GM12878 (cell line): ENCODE measurements around the gene GRIN2A. TPM values are rescaled to one million over a fixed set of nuclear protein-coding genes. Genes with fewer than 3 reads are reported as not detected.
A peak's percentile ranks its signal among the peaks of the same experiment; 100 is the strongest.

Experiments
- ATAC-seq: fragments of 200-7000 bp; cut with Tn5 transposase; 3 replicates; pipeline ENCODE4 v1.9.1; 2020; ENCODE audit warnings: mild to moderate bottlenecking, moderate library complexity
- BruUV-seq: library from RNA; stranded (reverse); fragments of 400-500 nt; replicated peaks from 2 replicates; lab custom pipeline; 2021; lab: Mats Ljungman, UMichigan
- CTCF ChIA-PET: fragments of 300-600 bp; sonication (Branson Sonifier 250); formaldehyde crosslinking; extraction: SDS; loops from one replicate; lab custom pipeline; 2021; ENCODE audit warnings: inconsistent platforms; lab: Yijun Ruan, JAX
- POLR2A ChIA-PET: fragments of 350-600 bp; formaldehyde crosslinking; extraction: SDS; loops from one replicate; lab custom pipeline; 2021; ENCODE audit warnings: inconsistent platforms; lab: Charles Lee
- RAD21 ChIA-PET: fragments of 300-600 bp; sonication (Branson Sonifier 250); formaldehyde crosslinking; loops from one replicate; lab custom pipeline; 2023; ENCODE audit warnings: antibody characterized with exemption; ENCODE audit not compliant: unreplicated experiment; lab: Charles Lee
- SMC1A ChIA-PET: fragments of 300-600 bp; sonication (Branson Sonifier 250); formaldehyde crosslinking; loops from one replicate; lab custom pipeline; 2023; ENCODE audit not compliant: unreplicated experiment, uncharacterized antibody; lab: Charles Lee
- DNase-seq: peaks from one replicate; pipeline ENCODE4 v3.0.0-alpha.2; 2011; ENCODE audit warnings: low read depth, low spot score
- FAIRE-seq: peaks from 3 replicates; lab custom pipeline; 2011; peaks lifted over from hg19 to GRCh38; lab: Jason Lieb, UNC
- H2AFZ ChIP-seq: 2 replicates; pipeline ENCODE4 v1.6.0; 2011; ENCODE audit warnings: low read depth, low read length, control low read depth; ENCODE audit not compliant: control insufficient read depth
- H3K27ac ChIP-seq: 2 replicates; pipeline ENCODE4 v1.5.1; 2011; ENCODE audit warnings: control low read depth; ENCODE audit not compliant: control insufficient read depth, insufficient read depth
- H3K27me3 ChIP-seq, 2 experiments: replicated peaks in 1 of 2; 2 replicates each; pipeline versions ENCODE4 v1.6.0 to v1.6.1; 2011; ENCODE audit warnings: low read length in 1 of 2; ENCODE audit not compliant: control insufficient read depth in 2 of 2, insufficient read depth in 2 of 2
- H3K36me3 ChIP-seq, 2 experiments: 2 replicates each; pipeline ENCODE4 v1.5.1; 2011; ENCODE audit warnings: low read length in 1 of 2; ENCODE audit not compliant: control insufficient read depth in 2 of 2, insufficient read depth in 2 of 2
- H3K4me1 ChIP-seq: 2 replicates; pipeline ENCODE4 v1.6.1; 2011; ENCODE audit warnings: mild to moderate bottlenecking, low read length, moderate library complexity, mixed read lengths; ENCODE audit not compliant: control insufficient read depth, insufficient read depth
- H3K4me2 ChIP-seq: 2 replicates; pipeline ENCODE4 v1.6.0; 2011; ENCODE audit warnings: control low read depth; ENCODE audit not compliant: control insufficient read depth, insufficient read depth
- H3K4me3 ChIP-seq: fragments of 200-600 bp; sonication (generic); 2 replicates; pipeline ENCODE4 v1.5.1; 2016
- H3K79me2 ChIP-seq: 2 replicates; pipeline ENCODE4 v1.6.0; 2011; ENCODE audit warnings: low read length; ENCODE audit not compliant: control insufficient read depth, insufficient read depth
- H3K9ac ChIP-seq: 2 replicates; pipeline ENCODE4 v1.8.0; 2011; ENCODE audit warnings: low read length, control low read depth, mixed read lengths; ENCODE audit not compliant: control insufficient read depth, insufficient read depth
- H3K9me3 ChIP-seq: replicated peaks from 3 replicates; pipeline ENCODE4 v1.5.1; 2011; ENCODE audit warnings: mild to moderate bottlenecking, low read length; ENCODE audit not compliant: control insufficient read depth, insufficient read depth
- H4K20me1 ChIP-seq: 2 replicates; pipeline ENCODE4 v1.6.0; 2011; ENCODE audit not compliant: control insufficient read depth, insufficient read depth
- BCL11A ChIP-seq: IDR thresholded peaks from 2 replicates; pipeline ENCODE4 v1.6.1; 2011; ENCODE audit warnings: low read depth, low read length
- IKZF1 ChIP-seq: fragments of 450-650 bp; conservative IDR thresholded peaks from 2 replicates; pipeline ENCODE4 v1.6.1; 2017; ENCODE audit warnings: antibody characterized with exemption, mild to moderate bottlenecking
- IKZF2 ChIP-seq, 2 experiments: fragments of 450-650 bp; IDR thresholded peaks; 2 replicates each; pipeline ENCODE4 v1.6.1; 2017; ENCODE audit warnings: mild to moderate bottlenecking in 2 of 2, moderate library complexity in 2 of 2
- MTA2 ChIP-seq: fragments of 450-650 bp; IDR thresholded peaks from 2 replicates; pipeline ENCODE4 v1.6.1; 2016; ENCODE audit warnings: low read depth, mild to moderate bottlenecking, moderate library complexity
- NR2C2 ChIP-seq: IDR thresholded peaks from 2 replicates; pipeline ENCODE4 v1.6.1; 2011; ENCODE audit warnings: borderline replicate concordance, low read depth; ENCODE audit not compliant: control insufficient read depth, insufficient read length
- SMARCA5 ChIP-seq: fragments of 450-650 bp; IDR thresholded peaks from 2 replicates; pipeline ENCODE4 v1.6.1; 2017; ENCODE audit warnings: mild to moderate bottlenecking
- SPI1 ChIP-seq: IDR thresholded peaks from 2 replicates; pipeline ENCODE4 v1.6.1; 2011; ENCODE audit warnings: low read depth, mild to moderate bottlenecking, low read length, moderate library complexity, borderline replicate concordance; ENCODE audit not compliant: insufficient read depth
- TARDBP ChIP-seq: IDR thresholded peaks from 2 replicates; pipeline ENCODE4 v1.6.1; 2016; ENCODE audit warnings: borderline replicate concordance
- ZNF207 ChIP-seq: fragments of 450-650 bp; IDR thresholded peaks from 2 replicates; pipeline ENCODE4 v1.6.1; 2014; ENCODE audit warnings: antibody characterized with exemption, mild to moderate bottlenecking, borderline replicate concordance
- WGBS: methylation state at CpG from one replicate; pipeline ENCODE4 v1.1.6; 2016; ENCODE audit warnings: low lambda C conversion rate; ENCODE audit not compliant: insufficient replicate concordance, insufficient coverage; ENCODE audit errors: missing lambda C conversion rate; 5-methylcytosine and 5-hydroxymethylcytosine counted together
- in situ Hi-C: fragments of 300-500 bp; cut with MboI; formaldehyde crosslinking; loops from 9 replicates; pipeline ENCODE4 v1.14.3; 2018; ENCODE audit warnings: mixed read lengths
- intact Hi-C: fragments of 100-400 bp; cut with micrococcal nuclease; formaldehyde crosslinking; loops from one replicate; pipeline ENCODE4 v1.14.2; 2022; ENCODE audit not compliant: unreplicated experiment
- polyA plus RNA-seq, 11 experiments: library from polyadenylated mRNA; depleted of rRNA in 4 of 11; unstranded in 6 of 11; stranded (reverse) in 5 of 11; fragments of >200 nt; fragmentation: Nextera tagmentation in 4 of 11; fragmentation: Illumina TruSeq in 1 of 11; extraction: Ambion mirVana in 4 of 11; extraction: Trizol in 1 of 11; gene quantifications; 1 replicate in 1 of 11; 2 replicates in 10 of 11; pipeline versions ENCODE4 v1.2.1 to v1.2.3, GENCODE V29; 2011 to 2016; ENCODE audit warnings: inconsistent platforms in 2 of 11, missing spikeins in 2 of 11, low read depth in 1 of 11
- total RNA-seq, 4 experiments: library from RNA; depleted of rRNA in 3 of 4; stranded (reverse); fragments of >200 nt in 3 of 4; fragmentation: Illumina TruSeq in 1 of 4; extraction: Trizol in 1 of 4; gene quantifications; 2 replicates each; pipeline versions ENCODE4 v1.2.1 to v1.2.3, GENCODE V29; 2013 to 2021
- TF ChIP-seq, protein P1 (sequence below): IDR thresholded peaks from 2 replicates; pipeline ENCODE4 v1.6.1; 2011; ENCODE audit warnings: borderline replicate concordance, low read depth, mild to moderate bottlenecking, moderate library complexity, low read length; ENCODE audit not compliant: insufficient read depth, poor library complexity, severe bottlenecking

The GRIN2A gene
- total and polyA plus RNA-seq, 10 of the 15 experiments (the other 5 are each of a cell fraction or from before 2014, with no cell fraction given), result 2.4 to 13.3 (median 7.3) TPM

DNA sequence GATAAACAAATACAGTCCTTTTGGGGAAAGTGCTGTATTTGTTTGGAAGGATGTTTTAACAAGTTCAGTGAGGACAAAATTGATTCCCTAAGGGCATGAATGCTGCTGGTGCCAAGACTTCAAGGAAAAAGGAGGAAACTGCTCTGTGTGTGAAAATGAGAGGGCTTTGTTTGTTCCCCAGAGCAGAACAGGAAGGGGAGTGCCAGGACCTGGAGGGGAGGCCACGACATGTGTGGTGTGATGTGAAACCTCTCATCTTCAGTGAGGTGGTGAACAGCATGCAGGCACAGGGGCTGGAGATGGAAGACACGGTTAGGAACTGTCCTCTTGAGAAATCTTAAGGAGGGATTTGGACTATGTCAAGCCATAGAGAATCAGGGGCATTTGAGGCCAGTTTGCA lies 46.6 kb upstream of the GRIN2A start:
- no peak overlapping the region for H3K9ac ChIP-seq
- no peak overlapping the region for H2AFZ ChIP-seq
- H3K79me2 ChIP-seq, result no peaks in the 10 kb centered on the region
- FAIRE-seq (peak; percentile 73), ATAC-seq (peak; percentile 94), DNase-seq (peak; percentile 28)
- H3K36me3 ChIP-seq, result no peaks in the 10 kb centered on the region
- ChIA-PET POLR2A (no interaction called here), RAD21 (interaction anchor here (2.2 kb wide), 1 partner anchor 27 kb away, joined by 7 read pairs; no protein-coding TSS in a partner anchor), SMC1A (no interaction called here), CTCF (interaction anchor here (0.6 to 1.0 kb wide), 3 partner anchors 14 to 48 kb away, joined by 3 read pairs; no protein-coding TSS in a partner anchor)
- intact Hi-C loops, result no loop called here
- no TSS peak for BruUV-seq
- no peak overlapping the region for H3K27ac ChIP-seq
- peaks cover 4% of the 10 kb centered on the region; the same call in 2 of the 3 replicates for H3K9me3 ChIP-seq
- peak; percentile 33; the same call in 1 of the 2 replicates for TF ChIP-seq MTA2
- TF ChIP-seq SPI1, result peak; percentile 7; the same call in 1 of the 2 replicates
- TF ChIP-seq TARDBP, result no peak
- TF ChIP-seq ZNF207, result no peak
- TF ChIP-seq IKZF1, result peak; percentile 52; the same call in 1 of the 2 replicates
- TF ChIP-seq IKZF2 (IDR thresholded peaks at IDR 0.05), result peak; percentile 59 to 61; a peak in 2 of 4 replicates
- peak overlapping the region; percentile 27; the same call in 1 of the 2 replicates for H3K4me2 ChIP-seq
- H4K20me1 ChIP-seq, result no peaks in the 10 kb centered on the region
- peaks cover 6% of the 10 kb centered on the region for H3K4me1 ChIP-seq
- WGBS, result 3% methylated on average over 2 of the region's 2 CpGs
- no peak overlapping the region for H3K4me3 ChIP-seq
- in situ Hi-C loops, result no loop called here
- H3K27me3 ChIP-seq, result no peaks in the 10 kb centered on the region; a peak in 1 of 4 replicates

DNA sequence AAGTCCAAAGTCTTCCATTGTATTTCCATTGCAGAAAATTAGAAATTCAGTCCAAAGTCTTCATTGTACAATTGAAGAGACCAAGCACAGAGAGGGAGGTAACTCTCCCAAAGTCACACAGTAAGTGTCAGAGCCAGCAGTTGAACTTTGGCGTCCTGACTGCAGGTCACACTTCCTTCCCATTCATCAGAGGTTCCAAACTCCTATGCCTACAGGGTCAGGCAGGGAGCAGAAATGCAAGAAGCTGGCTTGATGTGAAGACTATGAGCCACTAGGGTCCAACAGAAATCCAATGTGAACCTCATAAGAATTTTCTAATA lies 44.7 kb upstream of the GRIN2A start:
- no peak overlapping the region for H3K4me3 ChIP-seq
- SMC1A ChIA-PET, result no interaction called here
- no peak for TF ChIP-seq NR2C2
- 0 out of 2 replicates have a peak, but pooled peaks have one; percentile 0 for TF ChIP-seq IKZF1
- TF ChIP-seq, protein P1, sequence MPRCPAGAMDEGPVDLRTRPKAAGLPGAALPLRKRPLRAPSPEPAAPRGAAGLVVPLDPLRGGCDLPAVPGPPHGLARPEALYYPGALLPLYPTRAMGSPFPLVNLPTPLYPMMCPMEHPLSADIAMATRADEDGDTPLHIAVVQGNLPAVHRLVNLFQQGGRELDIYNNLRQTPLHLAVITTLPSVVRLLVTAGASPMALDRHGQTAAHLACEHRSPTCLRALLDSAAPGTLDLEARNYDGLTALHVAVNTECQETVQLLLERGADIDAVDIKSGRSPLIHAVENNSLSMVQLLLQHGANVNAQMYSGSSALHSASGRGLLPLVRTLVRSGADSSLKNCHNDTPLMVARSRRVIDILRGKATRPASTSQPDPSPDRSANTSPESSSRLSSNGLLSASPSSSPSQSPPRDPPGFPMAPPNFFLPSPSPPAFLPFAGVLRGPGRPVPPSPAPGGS, result no peak
- no peak for TF ChIP-seq BCL11A
- peak in 1 of 2 experiments; percentile 1; a peak in 2 of 4 replicates for TF ChIP-seq IKZF2 (IDR thresholded peaks at IDR 0.05)
- peak; percentile 64; the same call in 1 of the 2 replicates for TF ChIP-seq SMARCA5
- TF ChIP-seq, all 136 proteins: peak for 3
- ChIA-PET CTCF (interaction anchor here (1.1 to 1.2 kb wide), 2 partner anchors 44 to 91 kb away, joined by 3 to 4 read pairs; partner anchors contain the start of gene GRIN2A), RAD21 (interaction anchor here (0.5 kb wide), 1 partner anchor 643 kb away, joined by 3 read pairs; no protein-coding TSS in a partner anchor), POLR2A (no interaction called here)
- Histone ChIP-seq H3K36me3 (no peaks in the 10 kb centered on the region), H4K20me1 (no peaks in the 10 kb centered on the region), H3K4me1 (peaks cover 6% of the 10 kb centered on the region), H3K9ac (no peak overlapping the region), H3K27me3 (no peaks in the 10 kb centered on the region), H3K9me3 (no peaks in the 10 kb centered on the region; the same call in 1 of the 3 replicates), H3K79me2 (no peaks in the 10 kb centered on the region), H2AFZ (no peak overlapping the region), H3K27ac (no peak overlapping the region), H3K4me2 (no peak overlapping the region)
- BruUV-seq, result no TSS peak
- ATAC-seq (no peak), FAIRE-seq (no peak), DNase-seq (no peak)
- WGBS, result 0% methylated on average over 1 of the region's 1 CpG
- in situ Hi-C loops, result no loop called here
- intact Hi-C loops, result no loop called here
